HTR-8/SVneo (cell line): Measurements from ENCODE around the gene SPATA13.
"Not testable (repeated sequence)": the region's sequence is repeated elsewhere in the genome, so short reads cannot be mapped to it uniquely, and the experiment has no call there.

Experiments
- DNase-seq: peaks from one replicate; pipeline ENCODE4 v3.0.0; 2011; ENCODE audit warnings: low spot score, mixed read lengths; ENCODE audit not compliant: insufficient read length
- FAIRE-seq: peaks from 2 replicates; lab custom pipeline; 2011; peaks lifted over from hg19 to GRCh38; lab: Jason Lieb, UNC

SPATA13 gene

DNA sequence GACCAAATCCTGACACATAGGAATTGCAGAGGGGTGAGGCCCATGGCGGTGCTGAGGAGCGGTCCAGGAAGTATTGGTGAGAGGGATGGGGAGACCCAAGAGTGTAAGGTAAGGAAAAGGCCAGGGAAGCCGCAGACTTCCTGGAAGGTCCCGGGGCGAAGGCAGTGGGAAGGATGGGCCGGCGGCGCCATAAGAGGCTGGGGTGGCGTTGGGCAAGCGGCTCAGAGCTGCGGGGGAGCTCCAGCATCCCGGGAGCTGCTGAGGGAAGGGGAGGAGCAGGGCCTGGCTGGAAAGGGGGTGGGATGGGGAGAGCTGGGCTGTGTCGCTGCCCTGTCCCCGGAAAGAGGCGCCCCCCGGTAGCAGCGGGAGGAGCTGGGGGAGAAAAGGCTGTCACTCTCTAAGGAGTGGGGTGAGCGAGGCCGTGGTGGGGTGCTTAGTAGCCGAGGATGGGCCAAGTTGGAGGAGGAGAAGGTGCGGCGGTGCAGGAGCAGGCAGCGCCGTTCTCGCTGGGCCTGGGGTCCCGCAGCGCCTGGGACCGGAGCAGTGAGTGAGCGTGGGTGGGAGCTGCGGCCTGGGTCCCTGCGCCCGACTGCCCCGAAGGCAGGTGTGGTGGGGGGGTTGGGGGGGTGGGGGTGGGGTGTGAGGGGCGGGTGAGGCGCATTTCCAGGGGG lies 179.6 kb downstream of the SPATA13 start:
- DNase-seq, result no peak
- no peak for FAIRE-seq

GRCh38 chr13:24340608-24340955 lies 180.1 kb downstream of the SPATA13 start:
- FAIRE-seq, result no peak
- DNase-seq, result no peak

DNA sequence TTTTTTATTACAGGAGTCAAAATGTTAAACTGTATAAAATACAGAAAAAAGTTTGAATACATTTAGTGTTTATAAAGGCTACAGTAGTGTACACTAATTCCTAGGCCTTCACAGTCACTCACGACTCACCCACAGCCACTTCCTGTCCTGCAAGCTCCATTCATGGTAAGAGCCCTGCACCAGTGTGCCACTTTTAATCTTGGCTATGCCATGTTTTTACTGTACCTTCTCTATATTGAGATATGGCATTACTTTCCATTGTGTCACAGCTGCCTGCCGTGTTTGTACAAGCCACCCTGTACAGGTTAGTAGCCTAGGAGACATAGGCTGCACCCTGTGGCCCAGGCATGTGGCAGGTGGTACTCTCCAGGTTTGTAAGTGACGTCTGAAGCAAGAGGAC lies 180.9 kb downstream of the SPATA13 start:
- DNase-seq (no peak), FAIRE-seq (no peak)

- no peak for FAIRE-seq
- no peak for DNase-seq
Observed at GRCh38 chr13:24348385-24348784, 187.9 kb downstream of the SPATA13 start.

GRCh38 chr13:24348797-24349515 lies 188.4 kb downstream of the SPATA13 start:
- no peak for DNase-seq

DNA sequence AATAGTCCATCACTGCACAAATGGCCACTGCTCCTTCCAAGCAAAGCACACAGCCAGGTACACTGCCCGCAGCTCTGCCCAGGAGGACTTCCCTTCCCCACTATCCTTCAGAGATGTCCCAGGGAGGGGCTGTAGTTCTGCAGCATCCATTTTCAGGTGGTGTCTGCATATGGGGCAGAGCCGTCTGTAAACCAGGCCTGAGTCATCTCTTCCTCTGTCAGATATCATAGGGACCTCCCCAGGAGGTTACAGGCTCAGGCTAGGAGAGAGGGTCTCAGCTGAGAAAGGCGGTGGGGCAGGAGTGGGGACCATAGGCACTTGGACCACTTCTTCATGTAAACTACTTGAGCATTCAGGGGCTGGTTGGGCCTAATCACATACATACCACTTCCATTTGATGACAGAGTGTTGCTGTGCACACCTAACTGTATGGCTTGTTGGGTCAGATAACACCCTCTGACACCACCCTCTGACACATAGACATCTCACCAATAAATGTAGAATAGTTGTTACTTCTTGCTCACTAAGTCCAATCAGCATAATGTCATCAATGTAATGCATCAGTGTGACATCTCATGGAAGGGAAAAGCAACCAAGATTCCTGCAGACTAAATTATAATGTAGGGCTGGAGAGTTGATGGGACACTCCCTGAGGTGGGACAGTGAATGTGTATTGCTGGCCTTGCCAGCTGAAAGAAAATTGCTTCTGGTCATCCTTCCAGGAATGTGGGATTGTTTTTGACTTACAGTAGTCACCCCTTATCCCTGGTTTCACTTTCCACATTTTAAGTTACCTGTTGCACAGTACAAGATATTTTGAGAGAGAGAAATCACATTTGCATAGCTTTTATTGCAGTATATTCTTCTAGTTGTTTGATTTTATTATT lies 189.5 kb downstream of the SPATA13 start:
- DNase-seq, FAIRE-seq: not testable (repeated sequence)

More at GRCh38 chr13:24348797-24349515, 188.4 kb downstream of the SPATA13 start:
- FAIRE-seq, result no peak

GRCh38 chr13:24351423-24351822 lies 190.9 kb downstream of the SPATA13 start:
- no peak for FAIRE-seq
- no peak for DNase-seq

GRCh38 chr13:24353736-24354135 lies 193.2 kb downstream of the SPATA13 start:
- no peak for DNase-seq
- FAIRE-seq, result no peak

GRCh38 chr13:24355103-24355502 lies 194.6 kb downstream of the SPATA13 start:
- no peak for FAIRE-seq

DNA sequence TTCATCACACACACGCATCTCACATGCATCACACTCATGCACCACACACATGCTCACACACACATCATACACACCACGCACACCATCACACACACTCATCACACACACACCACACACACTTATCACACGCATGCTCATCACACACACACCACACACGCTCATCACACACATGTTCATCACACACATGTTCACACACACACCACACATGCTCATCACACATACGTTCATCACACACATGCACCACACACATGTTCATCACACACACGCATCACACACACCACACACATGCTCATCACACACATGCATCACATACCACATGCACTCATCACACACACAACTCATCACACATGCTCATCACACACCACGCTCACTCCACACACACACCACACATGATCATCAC lies 195.8 kb downstream of the SPATA13 start:
- no peak for DNase-seq
- peak; percentile 98 for FAIRE-seq

More at GRCh38 chr13:24355103-24355502, 194.6 kb downstream of the SPATA13 start:
- no peak for DNase-seq
